Upper lobe of left lung (tissue), 4 donors: ENCODE results near the gene GSTM4.
"Not testable (repeated sequence)": the region's sequence is repeated elsewhere in the genome, so short reads cannot be mapped to it uniquely, and the experiment has no call there.

Experiments
- CTCF ChIP-seq, 6 experiments: fragments of 450-650 bp in 4 of 6; fragments of 200-600 bp in 2 of 6; sonication (generic) in 2 of 6; IDR thresholded peaks; one replicate each; pipeline ENCODE4 v1.5.1; 2016 to 2019; ENCODE audit warnings: antibody characterized with exemption in 6 of 6
- EP300 ChIP-seq, 4 donors: sonication (generic); formaldehyde crosslinking; IDR thresholded peaks; one replicate each; pipeline ENCODE4 v1.5.1; 2017; ENCODE audit warnings: antibody characterized with exemption in 4 of 4, control low read depth in 2 of 4
- POLR2A ChIP-seq, 4 donors: fragments of 450-650 bp; IDR thresholded peaks; one replicate each; pipeline ENCODE4 v1.5.1; 2016 to 2017; ENCODE audit warnings: antibody characterized with exemption in 4 of 4, mild to moderate bottlenecking in 2 of 4

- not testable (repeated sequence) for TF ChIP-seq CTCF, POLR2A, EP300 (IDR thresholded peaks at IDR 0.05)
Observed at GRCh38 chr1:109669949-109670302, 14.0 kb downstream of the GSTM4 start.
